ENCODE results near the gene BEX2. TPM values are rescaled to one million over a fixed set of nuclear protein-coding genes. Genes with fewer than 3 reads are reported as not detected.
A peak's percentile ranks its signal among the peaks of the same experiment; 100 is the strongest.

BEX2 gene
- total RNA-seq, 2 donors from 2014 or later = 23.6 to 32.3 TPM

GRCh38 chrX:103357871-103358270 lies 47.1 kb upstream of the BEX2 start:
- H3K36me3 Mint-ChIP-seq (ENCODE audit: low read depth) = peaks cover 8% of the 10 kb centered on the region
- Histone ChIP-seq H3K36me3 (ENCODE audit: control insufficient read depth, insufficient read depth, low read length) (peaks cover 9% of the 10 kb centered on the region), H3K9ac (ENCODE audit: extremely low read depth, low read length, poor library complexity, severe bottlenecking) (peak overlapping the region; percentile 93)

GRCh38 chrX:103356858-103357257 lies 46.1 kb upstream of the BEX2 start:
- Mint-ChIP-seq H3K4me1 (peaks cover 23% of the 10 kb centered on the region), H3K27me3 (ENCODE audit: insufficient read depth) (peaks cover 1% of the 10 kb centered on the region), H3K36me3 (ENCODE audit: low read depth) (peaks cover 8% of the 10 kb centered on the region), H3K4me3 (peak overlapping the region; percentile 97), H3K9me3 (peaks cover 10% of the 10 kb centered on the region), H3K27ac (peak overlapping the region; percentile 98)
- Histone ChIP-seq H3K9ac (ENCODE audit: extremely low read depth, low read length, poor library complexity, severe bottlenecking) (peak overlapping the region; percentile 93), H3K36me3 (ENCODE audit: control insufficient read depth, insufficient read depth, low read length) (peaks cover 9% of the 10 kb centered on the region), H3K27ac (ENCODE audit: low read depth, low read length) (peak overlapping the region; percentile 80), H3K4me1 (ENCODE audit: control insufficient read depth, insufficient read depth, low read length) (peaks cover 2% of the 10 kb centered on the region), H3K4me3 (ENCODE audit: low read length) (peak overlapping the region; percentile 95), H3K9me3 (ENCODE audit: control insufficient read depth, low read length) (no peaks in the 10 kb centered on the region), H3K27me3 (ENCODE audit: control insufficient read depth, insufficient read depth, low read length, poor library complexity, severe bottlenecking) (no peaks in the 10 kb centered on the region)
- DNase-seq = peak; percentile 79
- WGBS, 2 experiments (ENCODE audit: insufficient coverage in 1 of 2, insufficient read length in 1 of 2) = 0% methylated on average over 10 of the region's 13 CpGs; no CpG with 5 or more reads in 1 of the 2 experiments
- TF ChIP-seq CTCF (conservative IDR thresholded peaks at IDR 0.05) = no peak

More at GRCh38 chrX:103357871-103358270, 47.1 kb upstream of the BEX2 start:
- peaks cover 30% of the 10 kb centered on the region for H3K4me1 Mint-ChIP-seq
- no CpG with 5 or more reads among the region's 2 CpGs for WGBS, 2 experiments (ENCODE audit: insufficient coverage in 1 of 2, insufficient read length in 1 of 2)
- H3K9me3 Mint-ChIP-seq = peaks cover 7% of the 10 kb centered on the region
- Histone ChIP-seq H3K27ac (ENCODE audit: low read depth, low read length) (no peak overlapping the region), H3K4me3 (ENCODE audit: low read length) (peak overlapping the region; percentile 95), H3K4me1 (ENCODE audit: control insufficient read depth, insufficient read depth, low read length) (peaks cover 3% of the 10 kb centered on the region), H3K9me3 (ENCODE audit: control insufficient read depth, low read length) (no peaks in the 10 kb centered on the region), H3K27me3 (ENCODE audit: control insufficient read depth, insufficient read depth, low read length, poor library complexity, severe bottlenecking) (no peaks in the 10 kb centered on the region)
- peak overlapping the region; percentile 97 for H3K4me3 Mint-ChIP-seq
- H3K27me3 Mint-ChIP-seq (ENCODE audit: insufficient read depth) = peaks cover 1% of the 10 kb centered on the region
- DNase-seq = no peak
- peak overlapping the region; percentile 98 for H3K27ac Mint-ChIP-seq
- no peak for TF ChIP-seq CTCF (conservative IDR thresholded peaks at IDR 0.05)

- no peak for TF ChIP-seq CTCF (conservative IDR thresholded peaks at IDR 0.05)
- peak within 1 kb of the TSS; percentile 98 for H3K27ac Mint-ChIP-seq
- peaks cover 1% of the 10 kb centered on the region for H3K27me3 Mint-ChIP-seq (ENCODE audit: insufficient read depth)
- H3K4me1 Mint-ChIP-seq = peaks cover 17% of the 10 kb centered on the region
- peaks cover 10% of the 10 kb centered on the region for H3K9me3 Mint-ChIP-seq
- H3K36me3 ChIP-seq (ENCODE audit: control insufficient read depth, insufficient read depth, low read length) = peaks cover 9% of the 10 kb centered on the region
- H3K9ac ChIP-seq (ENCODE audit: extremely low read depth, low read length, poor library complexity, severe bottlenecking) = peak within 1 kb of the TSS; percentile 93
- peak; percentile 85 for DNase-seq
- H3K4me3 Mint-ChIP-seq = peak within 1 kb of the TSS; percentile 97
- peak within 1 kb of the TSS; percentile 80 for H3K27ac ChIP-seq (ENCODE audit: low read depth, low read length)
- peak within 1 kb of the TSS; percentile 95 for H3K4me3 ChIP-seq (ENCODE audit: low read length)
- no peaks in the 10 kb centered on the region for H3K27me3 ChIP-seq (ENCODE audit: control insufficient read depth, insufficient read depth, low read length, poor library complexity, severe bottlenecking)
- no peaks in the 10 kb centered on the region for H3K4me1 ChIP-seq (ENCODE audit: control insufficient read depth, insufficient read depth, low read length)
- peaks cover 8% of the 10 kb centered on the region for H3K36me3 Mint-ChIP-seq (ENCODE audit: low read depth)
- WGBS, 2 experiments (ENCODE audit: insufficient coverage in 1 of 2, insufficient read length in 1 of 2) = 0 to 1% methylated on average over 2 to 15 of the region's 18 CpGs
- H3K9me3 ChIP-seq (ENCODE audit: control insufficient read depth, low read length) = no peaks in the 10 kb centered on the region
Measured at GRCh38 chrX:103356130-103356798, 45.5 kb upstream of the BEX2 start, which contains the start of gene TCEAL9. Gene TCEAL9 (plus strand): TSS chrX:103356506. CDS start chrX:103357685, 1,179 bp downstream.

Data from endodermal cell (in vitro differentiated cells).